Measurements from ENCODE around the gene CCDC33.

The CCDC33 gene

GRCh38 chr15:74377831-74378766, 142.0 kb downstream of the CCDC33 start:
- DNase-seq (ENCODE audit: extremely low read depth in 1 of 2, low read depth in 1 of 2): no peak

- DNase-seq (ENCODE audit: extremely low read depth in 1 of 2, low read depth in 1 of 2): no peak
Observed at GRCh38 chr15:74378848-74379247, 142.7 kb downstream of the CCDC33 start.

- no peak for DNase-seq (ENCODE audit: extremely low read depth in 1 of 2, low read depth in 1 of 2)
Observed at GRCh38 chr15:74380361-74381189, 144.4 kb downstream of the CCDC33 start.

- no peak for DNase-seq (ENCODE audit: extremely low read depth in 1 of 2, low read depth in 1 of 2)
Observed at GRCh38 chr15:74381190-74381453, 145.0 kb downstream of the CCDC33 start.

GRCh38 chr15:74381481-74381880, 145.4 kb downstream of the CCDC33 start:
- no peak for DNase-seq (ENCODE audit: extremely low read depth in 1 of 2, low read depth in 1 of 2)

- DNase-seq (ENCODE audit: extremely low read depth in 1 of 2, low read depth in 1 of 2): peak in 1 of 2 donors; percentile 68
Observed at GRCh38 chr15:74382004-74382816, 146.1 kb downstream of the CCDC33 start.

DNA sequence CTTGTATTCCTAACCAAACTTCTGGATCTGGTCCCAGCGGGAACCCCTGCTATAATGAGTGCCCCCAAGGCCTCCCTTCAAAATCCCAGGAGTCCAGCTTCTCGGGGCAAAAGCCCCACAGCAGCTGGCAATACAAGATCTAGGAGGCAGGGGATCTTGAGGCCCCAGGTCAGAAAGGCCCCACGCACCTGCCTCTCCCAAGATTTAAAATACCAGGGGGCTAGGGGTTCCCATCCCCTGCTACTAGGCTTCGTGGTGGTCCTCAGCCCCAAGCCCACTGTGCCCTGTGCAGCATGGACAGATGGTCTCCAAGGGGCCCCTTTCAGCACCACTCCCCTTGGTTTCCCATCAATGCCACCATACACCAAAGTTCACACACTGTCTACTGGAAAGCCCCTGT, 147.2 kb downstream of the CCDC33 start:
- DNase-seq (ENCODE audit: extremely low read depth in 1 of 2, low read depth in 1 of 2): no peak

DNA sequence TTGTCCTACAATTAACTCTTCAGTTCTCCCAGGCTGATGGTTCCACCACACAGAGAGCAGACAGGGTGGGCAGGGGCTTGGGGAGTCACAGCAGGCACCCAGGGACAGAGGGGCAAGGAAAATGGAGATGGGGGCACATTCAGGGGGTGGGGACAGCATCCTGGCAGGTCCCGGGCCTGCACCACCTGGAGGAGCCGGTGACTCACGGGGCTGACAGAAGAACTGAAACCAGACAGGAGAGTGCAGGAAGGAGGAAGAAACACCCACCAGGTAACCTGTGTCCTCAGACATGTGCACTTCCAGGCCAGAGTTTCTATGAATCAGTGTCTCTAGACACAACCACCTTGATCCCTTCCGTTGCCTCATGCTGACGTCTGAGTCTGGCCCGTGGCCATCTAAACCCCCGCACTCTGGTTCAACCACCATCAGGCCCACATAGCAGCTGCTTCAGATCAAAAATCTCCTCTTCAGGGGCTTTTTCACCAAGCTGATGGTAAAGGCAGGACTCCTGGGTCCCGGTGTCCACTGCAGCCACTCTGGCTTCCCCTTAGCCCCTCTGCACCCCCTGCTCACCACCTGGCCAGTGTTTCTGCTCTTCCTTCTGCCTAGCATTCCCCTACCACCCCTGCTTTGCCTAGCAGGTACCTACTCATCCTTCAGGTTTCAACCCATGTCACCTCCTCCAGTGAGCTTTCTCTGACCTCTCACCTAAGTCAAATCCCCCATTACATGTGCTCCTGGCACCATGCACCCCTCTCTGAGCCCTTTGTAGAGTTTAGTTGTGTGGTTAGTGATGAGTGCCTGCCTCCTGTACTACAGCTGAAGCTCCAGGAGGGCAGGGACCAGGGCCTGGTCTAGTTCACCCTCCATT, 147.8 kb downstream of the CCDC33 start:
- DNase-seq (ENCODE audit: extremely low read depth in 1 of 2, low read depth in 1 of 2): peak in 1 of 2 donors; percentile 44

DNA sequence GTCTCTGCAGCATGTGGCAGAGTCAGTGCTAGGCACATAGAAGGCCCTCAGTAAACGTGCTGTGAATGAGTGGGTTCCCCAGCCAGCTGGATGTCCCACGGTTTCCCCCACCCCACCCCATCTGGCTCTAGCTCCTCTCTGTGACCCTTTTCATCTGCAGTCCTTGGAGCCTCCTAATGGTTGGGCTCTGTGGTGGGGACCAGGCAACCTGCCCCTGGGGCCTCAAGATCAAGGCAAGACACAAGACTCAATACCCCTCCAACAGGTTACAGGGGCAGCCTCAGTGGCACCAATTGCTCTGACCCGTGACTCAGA, 148.4 kb downstream of the CCDC33 start:
- DNase-seq (ENCODE audit: extremely low read depth in 1 of 2, low read depth in 1 of 2): no peak

- DNase-seq (ENCODE audit: extremely low read depth in 1 of 2, low read depth in 1 of 2): no peak
Observed at GRCh38 chr15:74384881-74385643, 148.9 kb downstream of the CCDC33 start.

DNA sequence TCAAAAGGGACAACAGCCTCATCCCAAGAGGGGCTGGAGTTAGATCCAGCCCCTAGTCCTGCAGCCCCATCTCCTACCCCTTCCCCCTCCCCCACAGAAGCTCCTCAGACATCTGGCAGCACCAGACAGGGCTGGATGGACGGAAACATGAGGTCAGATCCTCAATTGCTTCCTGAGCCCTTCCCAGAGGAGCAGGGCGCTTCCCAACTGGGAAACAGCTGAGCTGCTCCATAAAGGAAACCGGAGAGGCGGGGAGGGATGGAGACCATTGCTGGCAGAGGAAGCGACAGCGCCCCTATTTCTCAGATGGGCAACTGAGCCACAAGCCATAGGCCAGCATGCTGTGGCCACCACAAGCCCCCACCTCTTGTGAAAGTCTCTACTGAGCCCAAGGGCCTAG, 149.6 kb downstream of the CCDC33 start:
- no peak for DNase-seq (ENCODE audit: extremely low read depth in 1 of 2, low read depth in 1 of 2)
